ENCODE measurements around the gene DST. TPM values are rescaled to one million over a fixed set of nuclear protein-coding genes. Genes with fewer than 3 reads are reported as not detected.

DST gene
- total and polyA plus RNA-seq, 2 of the 4 experiments (the other 2 are of a cell fraction), result 97.7 to 452 TPM

DNA sequence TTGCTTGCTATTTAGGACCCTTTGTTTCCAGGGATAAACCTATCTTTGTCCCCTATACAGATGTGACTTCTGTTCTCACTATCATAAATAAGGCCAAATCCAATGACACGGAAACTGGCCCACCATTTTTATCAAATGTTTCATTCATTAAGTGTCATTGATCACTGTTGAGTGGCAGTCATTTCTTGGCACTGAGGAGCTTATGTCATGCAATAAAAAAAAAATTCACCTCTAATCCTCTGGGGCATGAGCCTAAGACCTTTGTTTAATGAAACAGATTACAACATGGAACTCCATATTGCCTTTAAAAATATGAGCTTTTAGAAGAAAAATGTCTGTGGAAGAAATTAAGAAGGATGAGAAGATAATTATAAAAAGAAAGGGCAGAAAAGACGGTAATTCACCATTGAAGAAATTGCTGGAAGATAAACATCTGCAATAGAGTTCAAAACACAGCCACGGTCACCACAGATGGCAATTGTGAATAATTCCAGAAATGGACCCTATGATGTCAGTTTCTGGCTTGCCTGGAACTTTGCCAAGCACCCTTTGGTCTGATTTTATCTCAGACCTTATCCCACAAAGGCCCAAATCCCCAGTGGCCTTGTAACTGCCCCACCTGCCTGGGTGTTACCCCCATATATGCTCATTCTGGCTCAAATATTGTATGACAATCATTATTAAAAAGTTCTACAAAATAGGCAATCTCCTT lies 91.1 kb downstream of the DST start:
- peaks cover 6% of the 10 kb centered on the region for H3K4me1 ChIP-seq (ENCODE audit: control insufficient read depth, insufficient read depth, low read length)
- H3K27me3 ChIP-seq (ENCODE audit: control insufficient read depth, insufficient read depth, low read length), result no peaks in the 10 kb centered on the region
- H2AK9ac ChIP-seq (replicated peaks; ENCODE audit: low read depth, low read length, poor library complexity), result no peak overlapping the region
- H2AFZ ChIP-seq (replicated peaks; ENCODE audit: low read length, poor library complexity), result no peak overlapping the region
- no peak overlapping the region for H3K56ac ChIP-seq (ENCODE audit: extremely low read depth, insufficient read depth, low read length)
- no peak overlapping the region for H3K4ac ChIP-seq (ENCODE audit: low read depth, low read length)
- TF ChIP-seq, protein P1, sequence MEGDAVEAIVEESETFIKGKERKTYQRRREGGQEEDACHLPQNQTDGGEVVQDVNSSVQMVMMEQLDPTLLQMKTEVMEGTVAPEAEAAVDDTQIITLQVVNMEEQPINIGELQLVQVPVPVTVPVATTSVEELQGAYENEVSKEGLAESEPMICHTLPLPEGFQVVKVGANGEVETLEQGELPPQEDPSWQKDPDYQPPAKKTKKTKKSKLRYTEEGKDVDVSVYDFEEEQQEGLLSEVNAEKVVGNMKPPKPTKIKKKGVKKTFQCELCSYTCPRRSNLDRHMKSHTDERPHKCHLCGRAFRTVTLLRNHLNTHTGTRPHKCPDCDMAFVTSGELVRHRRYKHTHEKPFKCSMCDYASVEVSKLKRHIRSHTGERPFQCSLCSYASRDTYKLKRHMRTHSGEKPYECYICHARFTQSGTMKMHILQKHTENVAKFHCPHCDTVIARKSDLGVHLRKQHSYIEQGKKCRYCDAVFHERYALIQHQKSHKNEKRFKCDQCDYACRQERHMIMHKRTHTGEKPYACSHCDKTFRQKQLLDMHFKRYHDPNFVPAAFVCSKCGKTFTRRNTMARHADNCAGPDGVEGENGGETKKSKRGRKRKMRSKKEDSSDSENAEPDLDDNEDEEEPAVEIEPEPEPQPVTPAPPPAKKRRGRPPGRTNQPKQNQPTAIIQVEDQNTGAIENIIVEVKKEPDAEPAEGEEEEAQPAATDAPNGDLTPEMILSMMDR (conservative IDR thresholded peaks at IDR 0.05; ENCODE audit: low read depth, low read length), result no peak
- TF ChIP-seq, protein P2, sequence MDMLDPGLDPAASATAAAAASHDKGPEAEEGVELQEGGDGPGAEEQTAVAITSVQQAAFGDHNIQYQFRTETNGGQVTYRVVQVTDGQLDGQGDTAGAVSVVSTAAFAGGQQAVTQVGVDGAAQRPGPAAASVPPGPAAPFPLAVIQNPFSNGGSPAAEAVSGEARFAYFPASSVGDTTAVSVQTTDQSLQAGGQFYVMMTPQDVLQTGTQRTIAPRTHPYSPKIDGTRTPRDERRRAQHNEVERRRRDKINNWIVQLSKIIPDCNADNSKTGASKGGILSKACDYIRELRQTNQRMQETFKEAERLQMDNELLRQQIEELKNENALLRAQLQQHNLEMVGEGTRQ (IDR thresholded peaks at IDR 0.05; ENCODE audit: low read depth, low read length), result no peak
- TF ChIP-seq NFE2L2 (IDR thresholded peaks at IDR 0.05; ENCODE audit: low read depth, low read length), result no peak
- no peak for TF ChIP-seq MAFK (IDR thresholded peaks at IDR 0.05; ENCODE audit: low read depth, low read length)
- no peak for TF ChIP-seq CHD1 (IDR thresholded peaks at IDR 0.05; ENCODE audit: low read depth, low read length)
- no peak for TF ChIP-seq MAZ (IDR thresholded peaks at IDR 0.05; ENCODE audit: borderline replicate concordance, low read depth, low read length)
- TF ChIP-seq BHLHE40 (IDR thresholded peaks at IDR 0.05; ENCODE audit: low read depth, low read length), result no peak
- TF ChIP-seq, protein P3, sequence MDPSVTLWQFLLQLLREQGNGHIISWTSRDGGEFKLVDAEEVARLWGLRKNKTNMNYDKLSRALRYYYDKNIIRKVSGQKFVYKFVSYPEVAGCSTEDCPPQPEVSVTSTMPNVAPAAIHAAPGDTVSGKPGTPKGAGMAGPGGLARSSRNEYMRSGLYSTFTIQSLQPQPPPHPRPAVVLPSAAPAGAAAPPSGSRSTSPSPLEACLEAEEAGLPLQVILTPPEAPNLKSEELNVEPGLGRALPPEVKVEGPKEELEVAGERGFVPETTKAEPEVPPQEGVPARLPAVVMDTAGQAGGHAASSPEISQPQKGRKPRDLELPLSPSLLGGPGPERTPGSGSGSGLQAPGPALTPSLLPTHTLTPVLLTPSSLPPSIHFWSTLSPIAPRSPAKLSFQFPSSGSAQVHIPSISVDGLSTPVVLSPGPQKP (IDR thresholded peaks at IDR 0.05; ENCODE audit: borderline replicate concordance, low read depth, low read length), result no peak
- no peak for TF ChIP-seq CEBPB (IDR thresholded peaks at IDR 0.05; ENCODE audit: low read depth, low read length)
- TF ChIP-seq SMC3 (IDR thresholded peaks at IDR 0.05; ENCODE audit: low read depth, low read length), result no peak
- no peak for TF ChIP-seq RAD21 (IDR thresholded peaks at IDR 0.05; ENCODE audit: low read length)
- TF ChIP-seq POLR2A (IDR thresholded peaks at IDR 0.05; ENCODE audit: low read depth, low read length), result no peak
- no peak overlapping the region for H2BK20ac ChIP-seq (ENCODE audit: low read depth, low read length)
- no peak overlapping the region for H3K4me2 ChIP-seq (ENCODE audit: low read depth, low read length)
- H3K27ac ChIP-seq (ENCODE audit: insufficient read depth, low read length), result no peak overlapping the region
- in situ Hi-C loops (cut with MboI; ENCODE audit: low sequenced_read_pairs) (loop anchor here (25.0 kb wide), 1 partner anchor 564 kb away; no protein-coding TSS in a partner anchor), dilution Hi-C loops (cut with HindIII; ENCODE audit: low sequenced_read_pairs, unreplicated experiment) (no loop called here), intact Hi-C loops (cut with micrococcal nuclease) (no loop called here)
- no peak overlapping the region for H2BK15ac ChIP-seq (ENCODE audit: low read depth, low read length)
- H3K23ac ChIP-seq (ENCODE audit: low read depth, low read length), result no peak overlapping the region
- H3K4me3 ChIP-seq (ENCODE audit: insufficient read depth, low read depth, low read length), result no peak overlapping the region
- ATAC-seq (ENCODE audit: low read depth) (no peak), DNase-seq (no peak)
- no TSS peak for BruUV-seq (replicated peaks)
- H3K9me3 ChIP-seq (ENCODE audit: control insufficient read depth, insufficient read depth, low read length), result no peaks in the 10 kb centered on the region
- peaks cover 14% of the 10 kb centered on the region; the same call in 1 of the 2 replicates for H4K20me1 ChIP-seq (ENCODE audit: insufficient read depth, low read length)
- CTCF ChIA-PET, result interaction anchor here (1.0 to 1.6 kb wide), 2 partner anchors 19 to 31 kb away, joined by 3 to 7 read pairs; no protein-coding TSS in a partner anchor
- H4K91ac ChIP-seq (ENCODE audit: insufficient read depth, low read depth, low read length), result no peak overlapping the region
- 100% methylated on average over 1 of the region's 3 CpGs; no CpG with 5 or more reads in 1 of the 2 experiments for WGBS, 2 experiments (ENCODE audit: extremely low coverage in 2 of 2, insufficient read length in 1 of 2)
- no peak overlapping the region for H3K14ac ChIP-seq (replicated peaks; ENCODE audit: low read depth, low read length)
- no peak overlapping the region for H3K9ac ChIP-seq (ENCODE audit: low read depth, low read length)
- H3K79me1 ChIP-seq (ENCODE audit: low read depth in 1 of 2, low read length in 2 of 2), result peaks cover 19 to 54% of the 10 kb centered on the region in 2 experiments
- POLR2A ChIA-PET (ENCODE audit: unreplicated experiment), result no interaction called here
- no peaks in the 10 kb centered on the region; the same call in 1 of the 2 replicates for H3K9me1 ChIP-seq (ENCODE audit: insufficient read depth, low read length)
- no peak overlapping the region for H2AK5ac ChIP-seq (ENCODE audit: low read depth, low read length)
- H3K18ac ChIP-seq (ENCODE audit: low read depth, low read length), result no peak overlapping the region
- H4K8ac ChIP-seq (ENCODE audit: low read depth in 2 of 2, low read length in 2 of 2), result no peak overlapping the region
- H2BK120ac ChIP-seq (ENCODE audit: low read depth, low read length), result no peak overlapping the region
- no peak overlapping the region for H2BK5ac ChIP-seq (ENCODE audit: low read depth, low read length, poor library complexity, severe bottlenecking)
- peaks cover 15% of the 10 kb centered on the region for H3K36me3 ChIP-seq (ENCODE audit: control insufficient read depth, insufficient read depth, low read length)
- H4K5ac ChIP-seq (ENCODE audit: low read depth, low read length), result no peak overlapping the region
